ENCODE measurements around the gene C16orf95. TPM values are rescaled to one million over a fixed set of nuclear protein-coding genes. Genes with fewer than 3 reads are reported as not detected.

C16orf95 gene
- total and polyA plus RNA-seq, 2 of the 4 experiments (the other 2 are of a cell fraction) = 2.0 to 4.7 TPM

DNA sequence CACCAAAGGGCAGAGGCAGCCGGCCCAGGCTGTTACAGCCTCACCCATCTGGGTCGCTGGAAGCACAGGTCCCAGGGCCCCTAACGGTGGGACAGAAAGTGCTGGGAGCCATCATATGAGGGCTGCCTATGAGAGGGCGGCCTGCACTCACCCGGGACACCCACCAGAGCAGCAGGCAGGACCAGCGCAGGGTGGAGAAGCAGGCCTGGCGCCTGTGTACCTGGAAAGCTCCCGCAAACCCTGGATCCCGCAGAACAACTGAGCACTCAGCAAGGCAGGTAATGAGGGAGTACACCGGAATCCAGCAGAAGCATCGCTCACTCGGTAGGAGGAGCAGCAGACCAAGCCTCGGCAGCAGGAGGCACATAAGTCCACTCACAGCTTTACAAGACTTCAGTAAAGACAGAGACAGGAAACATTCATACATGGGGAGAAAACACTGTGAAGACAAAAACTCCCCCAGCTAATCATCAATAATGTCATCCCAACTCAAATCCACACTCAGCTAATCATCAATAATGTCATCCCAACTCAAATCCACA lies 31.5 kb upstream of the C16orf95 start:
- WGBS, 2 experiments (ENCODE audit: extremely low coverage in 2 of 2, insufficient read length in 1 of 2) = 96% methylated on average over 8 of the region's 13 CpGs; no CpG with 5 or more reads in 1 of the 2 experiments
- Histone ChIP-seq H3K4me2 (ENCODE audit: low read depth, low read length) (no peak overlapping the region), H3K4me3 (ENCODE audit: insufficient read depth, low read depth, low read length) (no peak overlapping the region), H2AFZ (replicated peaks; ENCODE audit: low read length, poor library complexity) (no peak overlapping the region), H3K27ac (ENCODE audit: insufficient read depth, low read length) (no peak overlapping the region), H2BK20ac (ENCODE audit: low read depth, low read length) (no peak overlapping the region), H3K4ac (ENCODE audit: low read depth, low read length) (no peak overlapping the region), H3K23ac (ENCODE audit: low read depth, low read length) (no peak overlapping the region), H2BK5ac (ENCODE audit: low read depth, low read length, poor library complexity, severe bottlenecking) (no peak overlapping the region), H3K9me1 (ENCODE audit: insufficient read depth, low read length) (peaks cover 18% of the 10 kb centered on the region; the same call in 1 of the 2 replicates), H2BK15ac (ENCODE audit: low read depth, low read length) (no peak overlapping the region), H4K91ac (ENCODE audit: insufficient read depth, low read depth, low read length) (no peak overlapping the region), H3K56ac (ENCODE audit: extremely low read depth, insufficient read depth, low read length) (no peak overlapping the region), H3K14ac (replicated peaks; ENCODE audit: low read depth, low read length) (no peak overlapping the region), H3K36me3 (ENCODE audit: control insufficient read depth, insufficient read depth, low read length) (peaks cover 22% of the 10 kb centered on the region; the same call in 1 of the 2 replicates), H3K9me3 (ENCODE audit: control insufficient read depth, insufficient read depth, low read length) (no peaks in the 10 kb centered on the region), H4K8ac (ENCODE audit: low read depth in 2 of 2, low read length in 2 of 2) (no peak overlapping the region), H4K5ac (ENCODE audit: low read depth, low read length) (no peak overlapping the region), H3K27me3 (ENCODE audit: control insufficient read depth, insufficient read depth, low read length) (no peaks in the 10 kb centered on the region), H3K9ac (ENCODE audit: low read depth, low read length) (no peak overlapping the region), H2AK5ac (ENCODE audit: low read depth, low read length) (no peak overlapping the region), H4K20me1 (ENCODE audit: insufficient read depth, low read length) (peaks cover 28% of the 10 kb centered on the region), H2AK9ac (replicated peaks; ENCODE audit: low read depth, low read length, poor library complexity) (no peak overlapping the region), H3K79me1 (ENCODE audit: low read depth in 1 of 2, low read length in 2 of 2) (peaks cover 7 to 41% of the 10 kb centered on the region in 2 experiments; a peak in 3 of 4 replicates), H3K18ac (ENCODE audit: low read depth, low read length) (no peak overlapping the region), H2BK120ac (ENCODE audit: low read depth, low read length) (no peak overlapping the region), H3K4me1 (ENCODE audit: control insufficient read depth, insufficient read depth, low read length) (peaks cover 4% of the 10 kb centered on the region; the same call in 1 of the 2 replicates)
- dilution Hi-C loops (cut with HindIII; ENCODE audit: low sequenced_read_pairs, unreplicated experiment) (no loop called here), in situ Hi-C loops (cut with MboI; ENCODE audit: low sequenced_read_pairs) (no loop called here), intact Hi-C loops (cut with micrococcal nuclease) (no loop called here)
- no peak for ATAC-seq (ENCODE audit: low read depth)
- no peak for DNase-seq
- ChIA-PET POLR2A (ENCODE audit: unreplicated experiment) (no interaction called here), CTCF (no interaction called here)
- TF ChIP-seq RFX5 (IDR thresholded peaks at IDR 0.05; ENCODE audit: low read depth, low read length) = no peak
- TF ChIP-seq SMC3 (IDR thresholded peaks at IDR 0.05; ENCODE audit: low read depth, low read length) = no peak
- no peak for TF ChIP-seq RCOR1 (IDR thresholded peaks at IDR 0.05; ENCODE audit: insufficient replicate concordance, low read length)
- TF ChIP-seq NFE2L2 (IDR thresholded peaks at IDR 0.05; ENCODE audit: low read depth, low read length) = no peak
- TF ChIP-seq, protein P1, sequence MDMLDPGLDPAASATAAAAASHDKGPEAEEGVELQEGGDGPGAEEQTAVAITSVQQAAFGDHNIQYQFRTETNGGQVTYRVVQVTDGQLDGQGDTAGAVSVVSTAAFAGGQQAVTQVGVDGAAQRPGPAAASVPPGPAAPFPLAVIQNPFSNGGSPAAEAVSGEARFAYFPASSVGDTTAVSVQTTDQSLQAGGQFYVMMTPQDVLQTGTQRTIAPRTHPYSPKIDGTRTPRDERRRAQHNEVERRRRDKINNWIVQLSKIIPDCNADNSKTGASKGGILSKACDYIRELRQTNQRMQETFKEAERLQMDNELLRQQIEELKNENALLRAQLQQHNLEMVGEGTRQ (IDR thresholded peaks at IDR 0.05; ENCODE audit: low read depth, low read length) = no peak
- no peak for TF ChIP-seq FOS (IDR thresholded peaks at IDR 0.05; ENCODE audit: low read depth, low read length)
- TF ChIP-seq, protein P2, sequence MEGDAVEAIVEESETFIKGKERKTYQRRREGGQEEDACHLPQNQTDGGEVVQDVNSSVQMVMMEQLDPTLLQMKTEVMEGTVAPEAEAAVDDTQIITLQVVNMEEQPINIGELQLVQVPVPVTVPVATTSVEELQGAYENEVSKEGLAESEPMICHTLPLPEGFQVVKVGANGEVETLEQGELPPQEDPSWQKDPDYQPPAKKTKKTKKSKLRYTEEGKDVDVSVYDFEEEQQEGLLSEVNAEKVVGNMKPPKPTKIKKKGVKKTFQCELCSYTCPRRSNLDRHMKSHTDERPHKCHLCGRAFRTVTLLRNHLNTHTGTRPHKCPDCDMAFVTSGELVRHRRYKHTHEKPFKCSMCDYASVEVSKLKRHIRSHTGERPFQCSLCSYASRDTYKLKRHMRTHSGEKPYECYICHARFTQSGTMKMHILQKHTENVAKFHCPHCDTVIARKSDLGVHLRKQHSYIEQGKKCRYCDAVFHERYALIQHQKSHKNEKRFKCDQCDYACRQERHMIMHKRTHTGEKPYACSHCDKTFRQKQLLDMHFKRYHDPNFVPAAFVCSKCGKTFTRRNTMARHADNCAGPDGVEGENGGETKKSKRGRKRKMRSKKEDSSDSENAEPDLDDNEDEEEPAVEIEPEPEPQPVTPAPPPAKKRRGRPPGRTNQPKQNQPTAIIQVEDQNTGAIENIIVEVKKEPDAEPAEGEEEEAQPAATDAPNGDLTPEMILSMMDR (conservative IDR thresholded peaks at IDR 0.05; ENCODE audit: low read depth, low read length) = no peak
- no peak for TF ChIP-seq MXI1 (IDR thresholded peaks at IDR 0.05; ENCODE audit: borderline replicate concordance, low read depth, low read length)
- no peak for TF ChIP-seq MAZ (IDR thresholded peaks at IDR 0.05; ENCODE audit: borderline replicate concordance, low read depth, low read length)
- TF ChIP-seq RAD21 (IDR thresholded peaks at IDR 0.05; ENCODE audit: low read length) = no peak
- no peak for TF ChIP-seq CHD1 (IDR thresholded peaks at IDR 0.05; ENCODE audit: low read depth, low read length)
- no peak for TF ChIP-seq MAFK (IDR thresholded peaks at IDR 0.05; ENCODE audit: low read depth, low read length)
- TF ChIP-seq BHLHE40 (IDR thresholded peaks at IDR 0.05; ENCODE audit: low read depth, low read length) = no peak
- TF ChIP-seq POLR2A (IDR thresholded peaks at IDR 0.05; ENCODE audit: low read depth, low read length) = no peak
- TF ChIP-seq, protein P3, sequence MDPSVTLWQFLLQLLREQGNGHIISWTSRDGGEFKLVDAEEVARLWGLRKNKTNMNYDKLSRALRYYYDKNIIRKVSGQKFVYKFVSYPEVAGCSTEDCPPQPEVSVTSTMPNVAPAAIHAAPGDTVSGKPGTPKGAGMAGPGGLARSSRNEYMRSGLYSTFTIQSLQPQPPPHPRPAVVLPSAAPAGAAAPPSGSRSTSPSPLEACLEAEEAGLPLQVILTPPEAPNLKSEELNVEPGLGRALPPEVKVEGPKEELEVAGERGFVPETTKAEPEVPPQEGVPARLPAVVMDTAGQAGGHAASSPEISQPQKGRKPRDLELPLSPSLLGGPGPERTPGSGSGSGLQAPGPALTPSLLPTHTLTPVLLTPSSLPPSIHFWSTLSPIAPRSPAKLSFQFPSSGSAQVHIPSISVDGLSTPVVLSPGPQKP (IDR thresholded peaks at IDR 0.05; ENCODE audit: borderline replicate concordance, low read depth, low read length) = no peak
- TF ChIP-seq CEBPB (IDR thresholded peaks at IDR 0.05; ENCODE audit: low read depth, low read length) = no peak
- no TSS peak for BruUV-seq (replicated peaks)

Measured in IMR-90 (cell line).